ENCODE data around the gene DHX38.

DNA sequence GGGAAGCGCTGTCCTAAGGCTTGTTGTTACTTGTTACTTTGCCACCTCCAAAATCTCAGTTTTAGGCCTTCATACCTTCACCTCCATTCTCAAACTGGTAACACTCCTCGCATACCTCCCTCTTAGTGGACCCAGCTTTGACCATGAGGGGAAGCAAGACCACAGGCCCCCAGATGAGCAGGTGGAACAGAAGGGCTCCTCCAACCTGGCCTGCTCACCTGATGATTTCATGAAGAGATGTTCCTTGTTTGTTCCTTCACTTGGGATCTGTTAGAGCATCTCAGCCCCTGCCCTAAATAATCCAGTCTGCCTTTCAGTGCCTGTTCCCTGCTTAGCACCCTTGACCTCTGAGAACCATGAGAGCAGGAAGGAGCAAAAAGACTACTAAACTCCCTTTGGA lies 28.7 kb downstream of the DHX38 start:
- TF ChIP-seq, protein P1, sequence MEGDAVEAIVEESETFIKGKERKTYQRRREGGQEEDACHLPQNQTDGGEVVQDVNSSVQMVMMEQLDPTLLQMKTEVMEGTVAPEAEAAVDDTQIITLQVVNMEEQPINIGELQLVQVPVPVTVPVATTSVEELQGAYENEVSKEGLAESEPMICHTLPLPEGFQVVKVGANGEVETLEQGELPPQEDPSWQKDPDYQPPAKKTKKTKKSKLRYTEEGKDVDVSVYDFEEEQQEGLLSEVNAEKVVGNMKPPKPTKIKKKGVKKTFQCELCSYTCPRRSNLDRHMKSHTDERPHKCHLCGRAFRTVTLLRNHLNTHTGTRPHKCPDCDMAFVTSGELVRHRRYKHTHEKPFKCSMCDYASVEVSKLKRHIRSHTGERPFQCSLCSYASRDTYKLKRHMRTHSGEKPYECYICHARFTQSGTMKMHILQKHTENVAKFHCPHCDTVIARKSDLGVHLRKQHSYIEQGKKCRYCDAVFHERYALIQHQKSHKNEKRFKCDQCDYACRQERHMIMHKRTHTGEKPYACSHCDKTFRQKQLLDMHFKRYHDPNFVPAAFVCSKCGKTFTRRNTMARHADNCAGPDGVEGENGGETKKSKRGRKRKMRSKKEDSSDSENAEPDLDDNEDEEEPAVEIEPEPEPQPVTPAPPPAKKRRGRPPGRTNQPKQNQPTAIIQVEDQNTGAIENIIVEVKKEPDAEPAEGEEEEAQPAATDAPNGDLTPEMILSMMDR (IDR thresholded peaks at IDR 0.05) = no peak
- no peak for TF ChIP-seq POLR2A (IDR thresholded peaks at IDR 0.05; ENCODE audit: low read depth)

Measured in esophagus muscularis mucosa (tissue), 3 donors.